ENCODE measurements around the gene MEIS2. TPM values are rescaled to one million over a fixed set of nuclear protein-coding genes. Genes with fewer than 3 reads are reported as not detected.

Gene MEIS2
- polyA plus RNA-seq, 2 of the 4 experiments (the other 2 are of a cell fraction): 7.3 to 11.1 TPM

GRCh38 chr15:36898536-36899126, 201.7 kb downstream of the MEIS2 start:
- ATAC-seq: no peak
- 35% methylated on average over 4 of the region's 4 CpGs for WGBS (ENCODE audit: missing lambda C conversion rate)
- ChIA-PET POLR2A (no interaction called here), CTCF (interaction anchor here (0.6 to 1.0 kb wide), 2 partner anchors 15 to 22 kb away, joined by 3 to 4 read pairs; no protein-coding TSS in a partner anchor)
- H3K9me3 ChIP-seq: no peaks in the 10 kb centered on the region
- no peak for TF ChIP-seq RNF2 (IDR thresholded peaks at IDR 0.05; ENCODE audit: borderline replicate concordance, low read depth)
- no peak for TF ChIP-seq HOXB5 (CRISPR knock-in tag; IDR thresholded peaks at IDR 0.05)
- TF ChIP-seq CHD4 (IDR thresholded peaks at IDR 0.05; ENCODE audit: borderline replicate concordance): no peak
- no peak for TF ChIP-seq EHMT2 (IDR thresholded peaks at IDR 0.05; ENCODE audit: low read depth)
- no peak for TF ChIP-seq HOXA7 (CRISPR knock-in tag; IDR thresholded peaks at IDR 0.05)
- no peak for FAIRE-seq
- no peak overlapping the region for H3K4me3 ChIP-seq
- DNase-seq (ENCODE audit: low read depth in 1 of 2, low spot score in 1 of 2): no peak
- peaks cover 20% of the 10 kb centered on the region for H3K4me1 ChIP-seq
- H3K27ac ChIP-seq: 0 out of 6 replicates have a peak overlapping the region, but pooled peaks of 1 of the 2 experiments have one; percentile 8
- peak overlapping the region; percentile 49 for H3K4me2 ChIP-seq

- H3K4me3 ChIP-seq: no peak overlapping the region
- no peak for DNase-seq (ENCODE audit: low read depth in 1 of 2, low spot score in 1 of 2)
- peaks cover 20% of the 10 kb centered on the region for H3K4me1 ChIP-seq
- ChIA-PET CTCF (interaction anchor here (1.0 to 1.6 kb wide), 2 partner anchors 14 to 236 kb away, joined by 3 to 5 read pairs; no protein-coding TSS in a partner anchor), POLR2A (no interaction called here)
- H3K9me3 ChIP-seq: no peaks in the 10 kb centered on the region
- H3K27ac ChIP-seq: no peak overlapping the region
- TF ChIP-seq HOXB5 (CRISPR knock-in tag; IDR thresholded peaks at IDR 0.05) (no peak), GATA3 (IDR thresholded peaks at IDR 0.05; ENCODE audit: borderline replicate concordance) (no peak), CBX2 (IDR thresholded peaks at IDR 0.05; ENCODE audit: borderline replicate concordance, low read depth) (no peak), MAX (IDR thresholded peaks at IDR 0.05) (no peak), EHF (CRISPR knock-in tag; IDR thresholded peaks at IDR 0.05) (no peak), RFX5 (IDR thresholded peaks at IDR 0.05) (no peak), TP53 (CRISPR knock-in tag; IDR thresholded peaks at IDR 0.05) (no peak), HEYL (CRISPR knock-in tag; IDR thresholded peaks at IDR 0.05) (no peak), NFE2L2 (conservative IDR thresholded peaks at IDR 0.05; ENCODE audit: low read length) (no peak), NPAS2 (CRISPR knock-in tag; IDR thresholded peaks at IDR 0.05; ENCODE audit: borderline replicate concordance) (no peak), CHD4 (IDR thresholded peaks at IDR 0.05; ENCODE audit: borderline replicate concordance) (no peak), MAFK (IDR thresholded peaks at IDR 0.05; ENCODE audit: partially characterized antibody) (no peak), NR3C1 (IDR thresholded peaks at IDR 0.05) (no peak), CTCF (IDR thresholded peaks at IDR 0.05) (no peak), CBX8 (IDR thresholded peaks at IDR 0.05) (no peak)
- ATAC-seq: no peak
- FAIRE-seq: no peak
- WGBS (ENCODE audit: missing lambda C conversion rate): 90% methylated on average over 3 of the region's 3 CpGs
- no peak overlapping the region; the same call in 2 of the 3 replicates for H3K4me2 ChIP-seq
These were observed 202.5 kb downstream of the MEIS2 start for GRCh38 chr15:36897834-36898233.

GRCh38 chr15:36896949-36897348, 203.4 kb downstream of the MEIS2 start:
- FAIRE-seq (no peak), ATAC-seq (no peak; a peak in 1 of 6 replicates), DNase-seq (ENCODE audit: low read depth in 1 of 2, low spot score in 1 of 2) (no peak)
- ChIA-PET POLR2A (no interaction called here), CTCF (interaction anchor here (1.2 to 1.6 kb wide), 2 partner anchors 13 to 237 kb away, joined by 4 to 5 read pairs; no protein-coding TSS in a partner anchor)
- peaks cover 20% of the 10 kb centered on the region for H3K4me1 ChIP-seq
- no peaks in the 10 kb centered on the region for H3K9me3 ChIP-seq
- TF ChIP-seq KDM1A (IDR thresholded peaks at IDR 0.05; ENCODE audit: low read depth) (no peak), CHD4 (IDR thresholded peaks at IDR 0.05; ENCODE audit: borderline replicate concordance) (no peak), JUNB (IDR thresholded peaks at IDR 0.05) (no peak), HEYL (CRISPR knock-in tag; IDR thresholded peaks at IDR 0.05) (no peak), NFE2L2 (conservative IDR thresholded peaks at IDR 0.05; ENCODE audit: low read length) (no peak), PHF8 (IDR thresholded peaks at IDR 0.05; ENCODE audit: borderline replicate concordance, low read depth) (no peak), CBX2 (IDR thresholded peaks at IDR 0.05; ENCODE audit: borderline replicate concordance, low read depth) (no peak), CTCF (IDR thresholded peaks at IDR 0.05) (no peak), HMGXB4 (CRISPR knock-in tag; IDR thresholded peaks at IDR 0.05; ENCODE audit: borderline replicate concordance) (no peak), MAZ (IDR thresholded peaks at IDR 0.05; ENCODE audit: borderline replicate concordance, low read depth, low read length) (no peak), BCL3 (IDR thresholded peaks at IDR 0.05) (no peak), EHF (CRISPR knock-in tag; IDR thresholded peaks at IDR 0.05) (no peak)
- H3K4me3 ChIP-seq: no peak overlapping the region
- H3K27ac ChIP-seq: peak overlapping the region in 1 of 2 experiments; percentile 36; a peak in 1 of 6 replicates
- H3K4me2 ChIP-seq: no peak overlapping the region
- WGBS (ENCODE audit: missing lambda C conversion rate): 66% methylated on average over 3 of the region's 3 CpGs
